ENCODE measurements around the gene HOXB2. TPM values are rescaled to one million over a fixed set of nuclear protein-coding genes. Genes with fewer than 3 reads are reported as not detected.
"Not testable (repeated sequence)": the region's sequence is repeated elsewhere in the genome, so short reads cannot be mapped to it uniquely, and the experiment has no call there.

Gene HOXB2
- polyA plus RNA-seq, 3 donors, result 5.0 to 33.9 (median 24.3) TPM

- no peak overlapping the region for H3K27ac ChIP-seq (ENCODE audit: low read depth, low read length)
- WGBS, 3 donors, result 79 to 87% (median 79%) methylated on average over 7 of the region's 7 CpGs
These were observed 33.9 kb downstream of the HOXB2 start for GRCh38 chr17:48510761-48511604.

GRCh38 chr17:48510381-48510760, 34.5 kb downstream of the HOXB2 start:
- WGBS, 3 donors, result 76 to 82% (median 76%) methylated on average over 2 of the region's 2 CpGs
- no peak overlapping the region for H3K27ac ChIP-seq (ENCODE audit: low read depth, low read length)

- 89 to 99% (median 98%) methylated on average over 7 of the region's 7 CpGs for WGBS, 3 donors
- H3K27ac ChIP-seq (ENCODE audit: low read depth, low read length), result not testable (repeated sequence)
These were observed 35.2 kb downstream of the HOXB2 start for GRCh38 chr17:48509708-48510107.

- no peak overlapping the region for H3K27ac ChIP-seq (ENCODE audit: low read depth, low read length)
- 68 to 91% (median 83%) methylated on average over 5 of the region's 5 CpGs for WGBS, 3 donors
These were observed 38.7 kb downstream of the HOXB2 start for GRCh38 chr17:48506246-48506645.

- no peak overlapping the region for H3K27ac ChIP-seq (ENCODE audit: low read depth, low read length)
- 30 to 59% (median 43%) methylated on average over 1 of the region's 1 CpG for WGBS, 3 donors
These were observed 39.1 kb downstream of the HOXB2 start for GRCh38 chr17:48505788-48506187.

- no peak overlapping the region for H3K27ac ChIP-seq (ENCODE audit: low read depth, low read length)
- 82 to 97% (median 94%) methylated on average over 2 of the region's 2 CpGs for WGBS, 3 donors
These were observed 40.0 kb downstream of the HOXB2 start for GRCh38 chr17:48504953-48505352.

- WGBS, 3 donors, result 69 to 92% (median 88%) methylated on average over 5 of the region's 5 CpGs
- H3K27ac ChIP-seq (ENCODE audit: low read depth, low read length), result no peak overlapping the region
These were observed 41.2 kb downstream of the HOXB2 start for GRCh38 chr17:48503747-48504146.

GRCh38 chr17:48502901-48503300, 42.0 kb downstream of the HOXB2 start:
- no peak overlapping the region for H3K27ac ChIP-seq (ENCODE audit: low read depth, low read length)
- WGBS, 3 donors, result 70 to 94% (median 91%) methylated on average over 4 of the region's 4 CpGs

- 51 to 96% (median 96%) methylated on average over 2 of the region's 2 CpGs for WGBS, 3 donors
- H3K27ac ChIP-seq (ENCODE audit: low read depth, low read length), result no peak overlapping the region
These were observed 42.6 kb downstream of the HOXB2 start for GRCh38 chr17:48502312-48502711.

- H3K27ac ChIP-seq (ENCODE audit: low read depth, low read length), result no peak overlapping the region
- 60 to 62% (median 62%) methylated on average over 12 of the region's 12 CpGs for WGBS, 3 donors
These were observed 44.2 kb downstream of the HOXB2 start for GRCh38 chr17:48500435-48501426.

- WGBS, 3 donors, result 74 to 89% (median 88%) methylated on average over 5 of the region's 5 CpGs
- H3K27ac ChIP-seq (ENCODE audit: low read depth, low read length), result no peak overlapping the region
These were observed 45.0 kb downstream of the HOXB2 start for GRCh38 chr17:48499735-48500434.

- 96 to 100% (median 98%) methylated on average over 3 of the region's 3 CpGs for WGBS, 3 donors
- H3K27ac ChIP-seq (ENCODE audit: low read depth, low read length), result no peak overlapping the region
These were observed 45.7 kb downstream of the HOXB2 start for GRCh38 chr17:48499248-48499647.

GRCh38 chr17:48498164-48498850, 46.6 kb downstream of the HOXB2 start:
- 45 to 81% (median 78%) methylated on average over 6 of the region's 6 CpGs for WGBS, 3 donors
- no peak overlapping the region for H3K27ac ChIP-seq (ENCODE audit: low read depth, low read length)

- WGBS, 3 donors, result 16 to 54% (median 25%) methylated on average over 2 of the region's 2 CpGs
- H3K27ac ChIP-seq (ENCODE audit: low read depth, low read length), result no peak overlapping the region
These were observed 47.8 kb downstream of the HOXB2 start for GRCh38 chr17:48497103-48497502.

- WGBS, 3 donors, result 84 to 93% (median 92%) methylated on average over 8 of the region's 8 CpGs
- H3K27ac ChIP-seq (ENCODE audit: low read depth, low read length), result no peak overlapping the region
These were observed 50.6 kb downstream of the HOXB2 start for GRCh38 chr17:48494335-48494734.
